Measurements from ENCODE around the gene PRDM15. TPM values are rescaled to one million over a fixed set of nuclear protein-coding genes. Genes with fewer than 3 reads are reported as not detected.

PRDM15 gene
- total RNA-seq, 2 experiments from 2014 or later = 8.5 to 9.9 TPM

DNA sequence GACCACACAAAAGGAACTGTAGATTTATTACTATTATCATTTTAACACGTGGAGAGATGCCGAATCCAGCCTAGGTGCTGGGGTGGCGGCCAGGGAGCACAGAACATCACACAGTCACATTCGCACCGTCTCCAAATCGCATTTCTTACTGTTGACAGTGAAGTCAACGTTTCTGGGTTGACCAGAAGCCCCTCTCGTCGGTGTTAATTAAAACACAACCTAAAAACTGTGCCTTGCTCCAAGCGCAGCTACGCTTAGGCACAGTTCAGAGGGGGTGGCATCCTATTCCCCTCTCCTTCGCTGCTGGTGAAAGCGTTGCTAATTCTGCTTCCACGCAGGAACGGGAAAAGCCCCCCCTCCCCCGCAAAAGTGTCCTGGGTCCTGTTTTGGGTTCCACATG, 116.4 kb downstream of the PRDM15 start:
- POLR2A ChIA-PET = no interaction called here
- Mint-ChIP-seq H3K4me3 (no peak overlapping the region), H3K36me3 (peaks cover 2% of the 10 kb centered on the region), H3K4me1 (ENCODE audit: low read depth) (peaks cover 15% of the 10 kb centered on the region), H3K27me3 (peaks cover 66% of the 10 kb centered on the region), H3K9me3 (no peaks in the 10 kb centered on the region), H3K27ac (no peak overlapping the region)
- CTCF ChIA-PET = no interaction called here
- intact Hi-C loops (cut with micrococcal nuclease) = no loop called here
- DNase-seq = no peak

- H3K4me1 Mint-ChIP-seq (ENCODE audit: low read depth) = peaks cover 8% of the 10 kb centered on the region
- H3K27ac Mint-ChIP-seq = no peak overlapping the region
- intact Hi-C loops (cut with micrococcal nuclease) = no loop called here
- H3K9me3 Mint-ChIP-seq = no peaks in the 10 kb centered on the region
- no peak for DNase-seq
- peaks cover under 1% of the 10 kb centered on the region for H3K36me3 Mint-ChIP-seq
- ChIA-PET CTCF (no interaction called here), POLR2A (no interaction called here)
- H3K27me3 Mint-ChIP-seq = peaks cover 59% of the 10 kb centered on the region
- no peak overlapping the region for H3K4me3 Mint-ChIP-seq
Measured at GRCh38 chr21:41761934-41762635, 117.1 kb downstream of the PRDM15 start.

GRCh38 chr21:41761211-41761933, 117.8 kb downstream of the PRDM15 start:
- Mint-ChIP-seq H3K4me1 (ENCODE audit: low read depth) (peaks cover 7% of the 10 kb centered on the region), H3K36me3 (no peaks in the 10 kb centered on the region), H3K4me3 (no peak overlapping the region), H3K27me3 (peaks cover 58% of the 10 kb centered on the region), H3K9me3 (no peaks in the 10 kb centered on the region), H3K27ac (no peak overlapping the region)
- intact Hi-C loops (cut with micrococcal nuclease) = no loop called here
- POLR2A ChIA-PET = no interaction called here
- DNase-seq = no peak
- CTCF ChIA-PET = no interaction called here

DNA sequence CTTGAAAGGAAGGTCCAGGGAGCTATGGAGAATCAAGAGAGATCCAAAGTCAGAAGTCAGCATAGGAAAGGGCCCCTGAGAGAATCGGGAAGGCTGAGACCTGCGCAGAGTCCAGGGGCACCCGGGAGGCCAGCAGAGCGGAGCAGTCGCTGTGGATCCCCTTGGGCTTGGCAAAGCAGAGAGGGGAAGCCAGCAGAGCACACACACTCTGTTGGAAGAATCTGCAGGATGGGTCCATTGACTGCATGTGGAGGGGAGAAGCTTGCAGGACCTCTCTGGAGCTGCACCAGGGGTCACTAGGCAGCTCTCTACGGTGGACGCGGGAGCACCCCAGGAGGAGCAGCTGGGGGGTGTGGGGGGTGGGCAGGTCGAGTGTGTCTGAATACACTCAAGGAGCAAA, 118.7 kb downstream of the PRDM15 start:
- no peaks in the 10 kb centered on the region for H3K36me3 Mint-ChIP-seq
- H3K27me3 Mint-ChIP-seq = peaks cover 53% of the 10 kb centered on the region
- ChIA-PET CTCF (no interaction called here), POLR2A (no interaction called here)
- no peak for DNase-seq
- intact Hi-C loops (cut with micrococcal nuclease) = no loop called here
- H3K27ac Mint-ChIP-seq = no peak overlapping the region
- H3K4me3 Mint-ChIP-seq = no peak overlapping the region
- no peaks in the 10 kb centered on the region for H3K9me3 Mint-ChIP-seq
- H3K4me1 Mint-ChIP-seq (ENCODE audit: low read depth) = peaks cover 7% of the 10 kb centered on the region

DNA sequence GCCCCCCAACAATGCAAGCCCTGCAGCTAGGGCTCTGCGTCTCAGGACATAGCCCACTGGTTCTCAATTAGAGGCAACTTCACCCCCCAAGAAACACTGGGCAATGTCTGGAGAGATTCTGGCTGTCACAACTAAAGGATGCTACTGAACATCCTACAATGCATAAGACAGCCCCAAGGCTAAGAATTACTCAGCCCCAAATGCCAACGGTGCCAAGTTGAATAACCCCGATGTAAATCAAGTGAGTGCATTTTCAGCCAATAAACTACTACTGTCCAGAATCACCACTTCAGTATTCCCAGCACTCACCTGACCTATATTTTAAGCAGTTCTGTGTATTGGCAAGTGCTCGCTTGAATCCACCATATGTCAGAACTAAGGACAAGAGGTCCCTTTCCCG, 119.2 kb downstream of the PRDM15 start:
- DNase-seq = no peak
- H3K4me1 Mint-ChIP-seq (ENCODE audit: low read depth) = peaks cover 7% of the 10 kb centered on the region
- POLR2A ChIA-PET = no interaction called here
- no peaks in the 10 kb centered on the region for H3K9me3 Mint-ChIP-seq
- no peak overlapping the region for H3K27ac Mint-ChIP-seq
- CTCF ChIA-PET = interaction anchor here (1.2 kb wide), 1 partner anchor 477 kb away, joined by 4 read pairs; no protein-coding TSS in a partner anchor
- H3K27me3 Mint-ChIP-seq = peaks cover 48% of the 10 kb centered on the region
- intact Hi-C loops (cut with micrococcal nuclease) = no loop called here
- H3K4me3 Mint-ChIP-seq = no peak overlapping the region
- H3K36me3 Mint-ChIP-seq = no peaks in the 10 kb centered on the region

DNA sequence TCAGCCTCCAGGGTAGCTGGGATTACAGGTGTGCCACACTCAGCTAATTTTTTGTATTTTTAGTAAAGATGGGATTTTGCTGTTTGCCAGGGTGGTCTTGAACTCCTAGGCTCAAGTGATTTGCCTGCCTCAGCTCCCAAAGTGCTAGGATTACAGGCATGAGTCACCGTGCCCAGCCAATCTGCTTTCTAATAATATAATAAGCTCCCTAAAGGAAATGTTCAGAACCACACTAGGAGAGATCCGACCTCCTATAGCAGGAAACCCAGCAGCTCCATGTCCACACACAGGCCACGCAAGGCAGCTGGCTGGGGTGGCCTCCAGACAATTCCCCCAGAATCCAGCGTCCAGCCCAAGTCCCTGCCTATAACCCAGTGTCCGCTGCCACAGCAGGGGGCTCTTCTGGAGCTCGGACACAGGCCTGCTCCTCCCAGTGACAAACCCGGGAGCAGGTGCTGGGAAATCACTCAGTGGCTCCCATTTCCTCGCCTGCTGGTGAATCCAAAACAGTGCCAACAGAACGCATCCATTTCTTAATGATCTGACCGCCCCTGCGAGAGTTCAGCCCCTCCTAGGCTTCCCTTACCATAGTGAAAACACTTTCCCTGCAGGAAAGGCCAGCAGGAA, 119.8 kb downstream of the PRDM15 start:
- CTCF ChIA-PET = interaction anchor here (1.2 kb wide), 1 partner anchor 476 kb away, joined by 4 read pairs; no protein-coding TSS in a partner anchor
- POLR2A ChIA-PET = no interaction called here
- no peaks in the 10 kb centered on the region for H3K9me3 Mint-ChIP-seq
- no peak overlapping the region for H3K27ac Mint-ChIP-seq
- no peak overlapping the region for H3K4me3 Mint-ChIP-seq
- no peak for DNase-seq
- intact Hi-C loops (cut with micrococcal nuclease) = no loop called here
- peaks cover 43% of the 10 kb centered on the region for H3K27me3 Mint-ChIP-seq
- H3K4me1 Mint-ChIP-seq (ENCODE audit: low read depth) = peaks cover 7% of the 10 kb centered on the region
- no peaks in the 10 kb centered on the region for H3K36me3 Mint-ChIP-seq

GRCh38 chr21:41758550-41758949, 120.6 kb downstream of the PRDM15 start:
- DNase-seq = no peak
- no peaks in the 10 kb centered on the region for H3K9me3 Mint-ChIP-seq
- intact Hi-C loops (cut with micrococcal nuclease) = no loop called here
- H3K27me3 Mint-ChIP-seq = peaks cover 42% of the 10 kb centered on the region
- H3K4me3 Mint-ChIP-seq = no peak overlapping the region
- CTCF ChIA-PET = no interaction called here
- H3K4me1 Mint-ChIP-seq (ENCODE audit: low read depth) = peaks cover 7% of the 10 kb centered on the region
- POLR2A ChIA-PET = no interaction called here
- no peaks in the 10 kb centered on the region for H3K36me3 Mint-ChIP-seq
- no peak overlapping the region for H3K27ac Mint-ChIP-seq

DNA sequence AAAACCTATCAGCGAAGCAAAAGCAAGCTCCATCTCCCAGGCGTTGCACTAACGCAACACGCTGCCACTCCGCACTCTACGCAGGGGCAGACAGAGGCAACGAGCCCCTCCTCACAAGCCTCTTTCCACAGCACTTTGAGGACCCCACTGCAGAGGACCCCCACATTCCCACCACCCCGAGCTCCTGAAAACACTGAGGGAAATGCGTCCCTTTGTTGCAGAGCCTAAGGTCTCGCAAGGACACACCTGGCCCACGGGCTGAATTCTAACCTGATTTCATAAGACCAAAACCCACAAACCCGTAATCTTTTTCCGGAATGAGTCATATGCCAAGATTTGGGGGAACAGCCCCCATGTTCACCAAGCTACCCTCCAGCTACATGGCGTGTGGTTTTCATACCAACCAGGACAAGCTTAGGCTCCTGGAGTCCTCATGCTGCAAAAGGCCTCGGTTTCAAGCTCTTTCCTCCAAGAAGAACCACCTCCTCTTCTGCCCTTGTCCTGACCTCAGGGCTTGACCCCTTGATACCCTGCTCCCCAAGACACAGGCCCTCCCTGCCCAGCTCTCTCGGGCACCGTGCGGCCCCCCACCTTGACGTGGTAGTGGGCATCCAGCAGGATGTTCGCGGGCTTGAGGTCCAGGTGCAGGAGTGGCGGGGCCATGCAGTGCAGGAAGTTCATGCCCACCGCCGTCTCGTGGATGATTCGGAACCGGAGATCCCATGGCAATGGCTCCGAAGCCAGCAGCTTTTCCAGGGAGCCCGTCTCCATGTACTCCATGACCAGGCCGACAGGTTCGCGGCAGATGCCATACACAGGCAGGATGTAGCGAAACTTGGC, 123.0 kb downstream of the PRDM15 start:
- H3K9me3 Mint-ChIP-seq = no peaks in the 10 kb centered on the region
- peaks cover 19% of the 10 kb centered on the region for H3K27me3 Mint-ChIP-seq
- H3K27ac Mint-ChIP-seq = no peak overlapping the region
- no peak for DNase-seq
- CTCF ChIA-PET = no interaction called here
- POLR2A ChIA-PET = no interaction called here
- H3K4me3 Mint-ChIP-seq = no peak overlapping the region
- H3K4me1 Mint-ChIP-seq (ENCODE audit: low read depth) = peaks cover 3% of the 10 kb centered on the region
- H3K36me3 Mint-ChIP-seq = no peaks in the 10 kb centered on the region
- intact Hi-C loops (cut with micrococcal nuclease) = no loop called here

DNA sequence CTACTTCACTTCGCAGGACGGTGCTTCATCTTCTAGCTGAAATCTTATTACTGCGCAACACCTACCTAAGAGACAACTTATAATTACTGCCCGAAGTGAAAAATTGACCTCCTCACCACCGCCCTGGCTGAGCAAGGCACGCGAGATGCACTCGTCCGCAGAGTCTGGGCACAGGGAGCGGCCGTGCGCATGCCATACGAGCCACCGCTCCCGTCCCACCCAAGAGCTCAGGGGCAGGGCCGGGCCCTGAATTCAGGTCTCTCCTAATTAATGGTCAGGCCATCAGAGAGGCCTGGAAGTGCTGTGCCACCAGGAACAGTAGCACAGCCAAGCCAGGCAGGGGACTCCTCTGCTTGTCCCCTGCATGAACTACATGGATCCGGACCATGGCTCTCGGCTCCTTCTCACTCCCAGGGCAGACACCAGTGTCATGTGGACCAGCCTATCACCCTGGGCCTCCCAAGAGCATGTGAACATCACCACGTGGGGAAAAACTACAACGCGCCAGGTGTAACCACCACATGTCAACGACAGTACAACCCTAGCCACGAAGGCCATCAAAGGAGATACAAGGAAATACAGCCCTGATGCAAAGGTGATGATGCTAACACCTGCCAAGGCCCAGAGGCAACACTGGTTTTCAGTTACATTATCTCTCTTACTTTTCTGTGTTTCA, 123.7 kb downstream of the PRDM15 start:
- DNase-seq = no peak
- CTCF ChIA-PET = interaction anchor here (0.6 kb wide), 1 partner anchor 138 kb away, joined by 3 read pairs; no protein-coding TSS in a partner anchor
- no peak overlapping the region for H3K27ac Mint-ChIP-seq
- H3K36me3 Mint-ChIP-seq = no peaks in the 10 kb centered on the region
- intact Hi-C loops (cut with micrococcal nuclease) = no loop called here
- POLR2A ChIA-PET = no interaction called here
- H3K27me3 Mint-ChIP-seq = peaks cover 12% of the 10 kb centered on the region
- no peaks in the 10 kb centered on the region for H3K4me1 Mint-ChIP-seq (ENCODE audit: low read depth)
- H3K4me3 Mint-ChIP-seq = no peak overlapping the region
- no peaks in the 10 kb centered on the region for H3K9me3 Mint-ChIP-seq

- H3K27ac Mint-ChIP-seq = no peak overlapping the region
- intact Hi-C loops (cut with micrococcal nuclease) = no loop called here
- peaks cover 2% of the 10 kb centered on the region for H3K27me3 Mint-ChIP-seq
- ChIA-PET POLR2A (no interaction called here), CTCF (no interaction called here)
- H3K4me1 Mint-ChIP-seq (ENCODE audit: low read depth) = no peaks in the 10 kb centered on the region
- no peaks in the 10 kb centered on the region for H3K9me3 Mint-ChIP-seq
- H3K36me3 Mint-ChIP-seq = no peaks in the 10 kb centered on the region
- no peak for DNase-seq
- H3K4me3 Mint-ChIP-seq = no peak overlapping the region
Measured at GRCh38 chr21:41754479-41754891, 124.7 kb downstream of the PRDM15 start.

GRCh38 chr21:41753006-41753898, 125.9 kb downstream of the PRDM15 start:
- H3K27ac Mint-ChIP-seq = no peak overlapping the region
- CTCF ChIA-PET = interaction anchor here (1.3 kb wide), 1 partner anchor 469 kb away, joined by 4 read pairs; no protein-coding TSS in a partner anchor

More at GRCh38 chr21:41753006-41753898, 125.9 kb downstream of the PRDM15 start:
- H3K4me3 Mint-ChIP-seq = no peak overlapping the region
- H3K36me3 Mint-ChIP-seq = no peaks in the 10 kb centered on the region
- no peaks in the 10 kb centered on the region for H3K9me3 Mint-ChIP-seq
- intact Hi-C loops (cut with micrococcal nuclease) = no loop called here
- POLR2A ChIA-PET = no interaction called here
- H3K4me1 Mint-ChIP-seq (ENCODE audit: low read depth) = no peaks in the 10 kb centered on the region
- H3K27me3 Mint-ChIP-seq = no peaks in the 10 kb centered on the region
- DNase-seq = no peak
